GM12878 (cell line): ENCODE measurements around the gene ATP1A3. TPM values are rescaled to one million over a fixed set of nuclear protein-coding genes. Genes with fewer than 3 reads are reported as not detected.

ENCODE experiments used
- ATAC-seq: fragments of 200-7000 bp; cut with Tn5 transposase; 3 replicates; pipeline ENCODE4 v1.9.1; 2020; ENCODE audit warnings: mild to moderate bottlenecking, moderate library complexity
- BruUV-seq: library from RNA; stranded (reverse); fragments of 400-500 nt; replicated peaks from 2 replicates; lab custom pipeline; 2021; lab: Mats Ljungman, UMichigan
- CTCF ChIA-PET: fragments of 300-600 bp; sonication (Branson Sonifier 250); formaldehyde crosslinking; extraction: SDS; loops from one replicate; lab custom pipeline; 2021; ENCODE audit warnings: inconsistent platforms; lab: Yijun Ruan, JAX
- POLR2A ChIA-PET: fragments of 350-600 bp; formaldehyde crosslinking; extraction: SDS; loops from one replicate; lab custom pipeline; 2021; ENCODE audit warnings: inconsistent platforms; lab: Charles Lee
- RAD21 ChIA-PET: fragments of 300-600 bp; sonication (Branson Sonifier 250); formaldehyde crosslinking; loops from one replicate; lab custom pipeline; 2023; ENCODE audit warnings: antibody characterized with exemption; ENCODE audit not compliant: unreplicated experiment; lab: Charles Lee
- SMC1A ChIA-PET: fragments of 300-600 bp; sonication (Branson Sonifier 250); formaldehyde crosslinking; loops from one replicate; lab custom pipeline; 2023; ENCODE audit not compliant: unreplicated experiment, uncharacterized antibody; lab: Charles Lee
- DNase-seq: peaks from one replicate; pipeline ENCODE4 v3.0.0-alpha.2; 2011; ENCODE audit warnings: low read depth, low spot score
- FAIRE-seq: peaks from 3 replicates; lab custom pipeline; 2011; peaks lifted over from hg19 to GRCh38; lab: Jason Lieb, UNC
- H2AFZ ChIP-seq: 2 replicates; pipeline ENCODE4 v1.6.0; 2011; ENCODE audit warnings: low read depth, low read length, control low read depth; ENCODE audit not compliant: control insufficient read depth
- H3K27ac ChIP-seq: 2 replicates; pipeline ENCODE4 v1.5.1; 2011; ENCODE audit warnings: control low read depth; ENCODE audit not compliant: control insufficient read depth, insufficient read depth
- H3K27me3 ChIP-seq, 2 experiments: replicated peaks in 1 of 2; 2 replicates each; pipeline versions ENCODE4 v1.6.0 to v1.6.1; 2011; ENCODE audit warnings: low read length in 1 of 2; ENCODE audit not compliant: control insufficient read depth in 2 of 2, insufficient read depth in 2 of 2
- H3K36me3 ChIP-seq, 2 experiments: 2 replicates each; pipeline ENCODE4 v1.5.1; 2011; ENCODE audit warnings: low read length in 1 of 2; ENCODE audit not compliant: control insufficient read depth in 2 of 2, insufficient read depth in 2 of 2
- H3K4me1 ChIP-seq: 2 replicates; pipeline ENCODE4 v1.6.1; 2011; ENCODE audit warnings: mild to moderate bottlenecking, low read length, moderate library complexity, mixed read lengths; ENCODE audit not compliant: control insufficient read depth, insufficient read depth
- H3K4me2 ChIP-seq: 2 replicates; pipeline ENCODE4 v1.6.0; 2011; ENCODE audit warnings: control low read depth; ENCODE audit not compliant: control insufficient read depth, insufficient read depth
- H3K4me3 ChIP-seq: fragments of 200-600 bp; sonication (generic); 2 replicates; pipeline ENCODE4 v1.5.1; 2016
- H3K79me2 ChIP-seq: 2 replicates; pipeline ENCODE4 v1.6.0; 2011; ENCODE audit warnings: low read length; ENCODE audit not compliant: control insufficient read depth, insufficient read depth
- H3K9ac ChIP-seq: 2 replicates; pipeline ENCODE4 v1.8.0; 2011; ENCODE audit warnings: low read length, control low read depth, mixed read lengths; ENCODE audit not compliant: control insufficient read depth, insufficient read depth
- H3K9me3 ChIP-seq: replicated peaks from 3 replicates; pipeline ENCODE4 v1.5.1; 2011; ENCODE audit warnings: mild to moderate bottlenecking, low read length; ENCODE audit not compliant: control insufficient read depth, insufficient read depth
- H4K20me1 ChIP-seq: 2 replicates; pipeline ENCODE4 v1.6.0; 2011; ENCODE audit not compliant: control insufficient read depth, insufficient read depth
- BMI1 ChIP-seq: fragments of 450-650 bp; IDR thresholded peaks from 2 replicates; pipeline ENCODE4 v1.6.1; 2016; ENCODE audit warnings: mild to moderate bottlenecking, moderate library complexity, borderline replicate concordance
- CBFB ChIP-seq: IDR thresholded peaks from 2 replicates; pipeline ENCODE4 v1.6.1; 2016; ENCODE audit warnings: antibody characterized with exemption, low read depth
- CHD1 ChIP-seq: IDR thresholded peaks from 2 replicates; pipeline ENCODE4 v1.6.1; 2012; ENCODE audit warnings: low read depth, low read length, improper control_type of control experiment
- MEF2B ChIP-seq: fragments of 450-650 bp; IDR thresholded peaks from 2 replicates; pipeline ENCODE4 v1.6.1; 2018; ENCODE audit warnings: mild to moderate bottlenecking, moderate library complexity; ENCODE audit not compliant: partially characterized antibody, poor library complexity, severe bottlenecking
- NFXL1 ChIP-seq: fragments of 450-650 bp; IDR thresholded peaks from 2 replicates; pipeline ENCODE4 v1.6.1; 2017; ENCODE audit warnings: antibody characterized with exemption, mild to moderate bottlenecking, borderline replicate concordance
- NR2F1 ChIP-seq: fragments of 450-650 bp; conservative IDR thresholded peaks from 2 replicates; pipeline ENCODE4 v1.6.1; 2017; ENCODE audit warnings: mild to moderate bottlenecking
- POU2F2 ChIP-seq: IDR thresholded peaks from 3 replicates; pipeline ENCODE4 v1.6.1; 2011; ENCODE audit warnings: low read depth, mild to moderate bottlenecking, low read length, borderline replicate concordance
- STAT1 ChIP-seq: fragments of 450-650 bp; conservative IDR thresholded peaks from 2 replicates; pipeline ENCODE4 v1.6.1; 2014; ENCODE audit warnings: antibody characterized with exemption, mild to moderate bottlenecking
- TBL1XR1 ChIP-seq: IDR thresholded peaks from 2 replicates; pipeline ENCODE4 v1.6.1; 2012; ENCODE audit warnings: low read depth, low read length, improper control_type of control experiment
- WRNIP1 ChIP-seq: IDR thresholded peaks from 2 replicates; pipeline ENCODE4 v1.6.1; 2011; ENCODE audit warnings: low read depth, low read length, improper control_type of control experiment, borderline replicate concordance
- YY1 ChIP-seq: IDR thresholded peaks from 2 replicates; pipeline ENCODE4 v1.6.1; 2011; ENCODE audit warnings: low read depth, mild to moderate bottlenecking, low read length
- WGBS: methylation state at CpG from one replicate; pipeline ENCODE4 v1.1.6; 2016; ENCODE audit warnings: low lambda C conversion rate; ENCODE audit not compliant: insufficient replicate concordance, insufficient coverage; ENCODE audit errors: missing lambda C conversion rate; 5-methylcytosine and 5-hydroxymethylcytosine counted together
- in situ Hi-C: fragments of 300-500 bp; cut with MboI; formaldehyde crosslinking; loops from 9 replicates; pipeline ENCODE4 v1.14.3; 2018; ENCODE audit warnings: mixed read lengths
- intact Hi-C: fragments of 100-400 bp; cut with micrococcal nuclease; formaldehyde crosslinking; loops from one replicate; pipeline ENCODE4 v1.14.2; 2022; ENCODE audit not compliant: unreplicated experiment
- polyA plus RNA-seq, 11 experiments: library from polyadenylated mRNA; depleted of rRNA in 4 of 11; unstranded in 6 of 11; stranded (reverse) in 5 of 11; fragments of >200 nt; fragmentation: Nextera tagmentation in 4 of 11; fragmentation: Illumina TruSeq in 1 of 11; extraction: Ambion mirVana in 4 of 11; extraction: Trizol in 1 of 11; gene quantifications; 1 replicate in 1 of 11; 2 replicates in 10 of 11; pipeline versions ENCODE4 v1.2.1 to v1.2.3, GENCODE V29; 2011 to 2016; ENCODE audit warnings: inconsistent platforms in 2 of 11, missing spikeins in 2 of 11, low read depth in 1 of 11
- total RNA-seq, 4 experiments: library from RNA; depleted of rRNA in 3 of 4; stranded (reverse); fragments of >200 nt in 3 of 4; fragmentation: Illumina TruSeq in 1 of 4; extraction: Trizol in 1 of 4; gene quantifications; 2 replicates each; pipeline versions ENCODE4 v1.2.1 to v1.2.3, GENCODE V29; 2013 to 2021
- TF ChIP-seq, protein P1 (sequence below): fragments of 450-650 bp; formaldehyde crosslinking; IDR thresholded peaks from 2 replicates; pipeline ENCODE4 v1.4.0; 2020; ENCODE audit warnings: mild to moderate bottlenecking, moderate library complexity

The ATP1A3 gene
- total and polyA plus RNA-seq, 10 of the 15 experiments (the other 5 are each of a cell fraction or from before 2014, with no cell fraction given) = 0.17 to 0.86 (median 0.32) TPM; not detected in 2

DNA sequence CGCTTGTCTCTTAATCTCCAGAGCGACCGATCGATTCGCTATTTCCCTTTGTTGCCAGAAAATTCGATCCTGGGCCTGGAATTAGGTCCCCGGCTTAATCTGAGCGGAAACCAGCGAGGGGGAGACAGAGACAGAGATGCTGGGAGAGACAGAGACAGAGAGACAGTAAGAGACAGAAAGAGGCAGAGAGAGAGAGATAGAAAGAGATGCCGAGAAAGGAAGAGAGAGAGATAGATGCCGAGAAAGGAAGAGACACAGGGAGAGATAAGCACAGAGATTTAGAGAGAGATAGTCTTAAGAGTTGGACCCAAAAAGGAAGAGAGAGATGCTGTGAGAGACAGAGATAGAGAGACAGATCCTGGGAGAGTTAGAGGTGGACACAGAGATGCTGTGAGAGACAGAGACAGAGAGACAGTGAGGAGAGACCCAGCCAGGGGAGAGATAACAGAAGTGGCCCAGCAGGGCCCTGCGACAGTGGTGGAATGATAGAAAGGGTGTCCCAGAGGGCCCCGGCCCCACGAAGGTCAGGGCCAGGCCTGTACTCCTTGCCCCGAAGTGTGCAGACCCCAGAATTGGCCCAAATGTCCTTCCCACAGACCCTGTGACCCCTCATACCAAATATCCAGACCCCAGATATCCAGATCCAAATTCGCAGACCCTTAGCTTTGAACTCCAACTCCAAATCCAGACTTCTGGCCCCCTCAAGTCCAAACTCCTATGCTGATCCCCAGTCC, 67.1 kb downstream of the ATP1A3 start:
- in situ Hi-C loops = loop anchor here (25.0 kb wide), 1 partner anchor 1835 kb away; the partner anchor contains the start of gene SMG9
- peaks cover 13% of the 10 kb centered on the region in 2 experiments for H3K27me3 ChIP-seq
- no peaks in the 10 kb centered on the region for H3K9me3 ChIP-seq
- no peaks in the 10 kb centered on the region for H3K36me3 ChIP-seq
- TF ChIP-seq TBL1XR1 = no peak
- no peak for DNase-seq
- H3K4me1 ChIP-seq = peaks cover 7% of the 10 kb centered on the region
- H3K4me3 ChIP-seq = no peak overlapping the region
- H3K27ac ChIP-seq = no peak overlapping the region
- CTCF ChIA-PET = no interaction called here
- BruUV-seq = no TSS peak
- no peak overlapping the region for H3K9ac ChIP-seq
- SMC1A ChIA-PET = interaction anchor here (0.6 to 1.2 kb wide), 2 partner anchors 24 to 40 kb away, joined by 3 read pairs; no protein-coding TSS in a partner anchor
- H3K4me2 ChIP-seq = no peak overlapping the region
- RAD21 ChIA-PET = interaction anchor here (0.6 kb wide), 1 partner anchor 56 kb away, joined by 6 read pairs; no protein-coding TSS in a partner anchor
- intact Hi-C loops = no loop called here
- no peaks in the 10 kb centered on the region for H3K79me2 ChIP-seq
- no peak for ATAC-seq
- no peak overlapping the region for H2AFZ ChIP-seq
- no peak for FAIRE-seq
- 81% methylated on average over 16 of the region's 16 CpGs for WGBS
- H4K20me1 ChIP-seq = no peaks in the 10 kb centered on the region
- POLR2A ChIA-PET = interaction anchor here (1.4 kb wide), 1 partner anchor 18 kb away, joined by 3 read pairs; no protein-coding TSS in a partner anchor

DNA sequence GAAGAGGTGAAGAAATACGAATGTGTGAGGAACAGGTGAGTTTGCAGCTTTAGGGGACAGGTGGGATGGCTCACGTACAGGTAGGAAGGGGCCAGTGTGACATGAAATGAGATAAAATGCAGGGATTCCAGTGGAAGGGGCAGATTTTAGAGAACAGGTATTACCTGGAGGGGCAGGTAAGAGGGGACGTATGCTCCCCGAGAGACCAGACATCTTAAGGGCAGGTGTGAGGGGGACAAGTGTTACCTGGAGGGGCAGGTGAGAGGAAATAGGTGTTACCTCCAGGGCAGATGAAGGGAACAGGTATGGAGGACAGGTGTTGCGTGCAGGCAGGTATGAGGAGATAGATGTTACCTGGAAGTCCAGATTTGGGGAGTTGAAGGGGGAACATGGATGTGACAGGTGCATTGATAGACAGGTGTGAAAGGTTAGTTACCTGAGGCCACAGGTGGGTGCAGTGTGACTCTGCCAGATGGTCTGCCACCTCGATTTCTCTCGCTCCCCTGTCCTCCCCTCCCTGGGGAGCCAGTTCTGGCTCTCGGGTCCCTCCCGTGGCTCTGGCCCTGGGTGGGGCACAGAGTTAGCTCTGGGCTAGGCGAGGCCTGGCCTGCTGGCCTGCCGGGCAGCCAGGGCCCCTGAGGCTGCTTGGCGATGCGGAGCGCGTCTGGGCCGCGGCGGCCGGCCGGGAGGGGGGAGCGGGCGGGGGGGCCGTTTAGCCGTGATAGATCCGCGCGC, 67.8 kb downstream of the ATP1A3 start:
- POLR2A ChIA-PET = no interaction called here
- ATAC-seq = no peak
- TF ChIP-seq, protein P1, sequence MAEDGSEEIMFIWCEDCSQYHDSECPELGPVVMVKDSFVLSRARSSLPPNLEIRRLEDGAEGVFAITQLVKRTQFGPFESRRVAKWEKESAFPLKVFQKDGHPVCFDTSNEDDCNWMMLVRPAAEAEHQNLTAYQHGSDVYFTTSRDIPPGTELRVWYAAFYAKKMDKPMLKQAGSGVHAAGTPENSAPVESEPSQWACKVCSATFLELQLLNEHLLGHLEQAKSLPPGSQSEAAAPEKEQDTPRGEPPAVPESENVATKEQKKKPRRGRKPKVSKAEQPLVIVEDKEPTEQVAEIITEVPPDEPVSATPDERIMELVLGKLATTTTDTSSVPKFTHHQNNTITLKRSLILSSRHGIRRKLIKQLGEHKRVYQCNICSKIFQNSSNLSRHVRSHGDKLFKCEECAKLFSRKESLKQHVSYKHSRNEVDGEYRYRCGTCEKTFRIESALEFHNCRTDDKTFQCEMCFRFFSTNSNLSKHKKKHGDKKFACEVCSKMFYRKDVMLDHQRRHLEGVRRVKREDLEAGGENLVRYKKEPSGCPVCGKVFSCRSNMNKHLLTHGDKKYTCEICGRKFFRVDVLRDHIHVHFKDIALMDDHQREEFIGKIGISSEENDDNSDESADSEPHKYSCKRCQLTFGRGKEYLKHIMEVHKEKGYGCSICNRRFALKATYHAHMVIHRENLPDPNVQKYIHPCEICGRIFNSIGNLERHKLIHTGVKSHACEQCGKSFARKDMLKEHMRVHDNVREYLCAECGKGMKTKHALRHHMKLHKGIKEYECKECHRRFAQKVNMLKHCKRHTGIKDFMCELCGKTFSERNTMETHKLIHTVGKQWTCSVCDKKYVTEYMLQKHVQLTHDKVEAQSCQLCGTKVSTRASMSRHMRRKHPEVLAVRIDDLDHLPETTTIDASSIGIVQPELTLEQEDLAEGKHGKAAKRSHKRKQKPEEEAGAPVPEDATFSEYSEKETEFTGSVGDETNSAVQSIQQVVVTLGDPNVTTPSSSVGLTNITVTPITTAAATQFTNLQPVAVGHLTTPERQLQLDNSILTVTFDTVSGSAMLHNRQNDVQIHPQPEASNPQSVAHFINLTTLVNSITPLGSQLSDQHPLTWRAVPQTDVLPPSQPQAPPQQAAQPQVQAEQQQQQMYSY = no peak
- TF ChIP-seq YY1 = no peak
- no peak for TF ChIP-seq WRNIP1
- no peak for TF ChIP-seq NFXL1
- no peak for TF ChIP-seq CBFB
- TF ChIP-seq POU2F2 = no peak
- no peak for TF ChIP-seq NR2F1
- TF ChIP-seq MEF2B = no peak
- no peak for TF ChIP-seq CHD1
- no peak for TF ChIP-seq STAT1
- no peak for TF ChIP-seq BMI1

More for the DNA sequence above, 67.8 kb downstream of the ATP1A3 start:
- peaks cover 13% of the 10 kb centered on the region in 2 experiments for H3K27me3 ChIP-seq
- H3K9ac ChIP-seq = no peak overlapping the region
- in situ Hi-C loops = loop anchor here (25.0 kb wide), 1 partner anchor 1836 kb away; the partner anchor contains the start of gene SMG9
- ChIA-PET RAD21 (no interaction called here), CTCF (no interaction called here), SMC1A (no interaction called here)
- DNase-seq (no peak), FAIRE-seq (no peak)
- no peak overlapping the region for H3K4me2 ChIP-seq
- no peaks in the 10 kb centered on the region for H3K79me2 ChIP-seq
- no TSS peak for BruUV-seq
- H3K4me3 ChIP-seq = no peak overlapping the region
- H3K27ac ChIP-seq = no peak overlapping the region
- peaks cover 8% of the 10 kb centered on the region for H3K4me1 ChIP-seq
- no peaks in the 10 kb centered on the region for H3K36me3 ChIP-seq
- H2AFZ ChIP-seq = no peak overlapping the region
- no peaks in the 10 kb centered on the region for H3K9me3 ChIP-seq
- H4K20me1 ChIP-seq = no peaks in the 10 kb centered on the region
- 62% methylated on average over 25 of the region's 27 CpGs for WGBS
- intact Hi-C loops = no loop called here
